Mucosa of descending colon (tissue), 3 donors: ENCODE measurements around the gene PTPRD. TPM values are rescaled to one million over a fixed set of nuclear protein-coding genes. Genes with fewer than 3 reads are reported as not detected.

ENCODE experiments used
- ATAC-seq: fragments of 200-7000 bp; cut with Tn5 transposase; one replicate; pipeline ENCODE4 v1.9.1; 2020; ENCODE audit warnings: mild to moderate bottlenecking, moderate library complexity
- DNase-seq, 3 donors: peaks; one replicate each; pipeline ENCODE4 v3.0.0-alpha.2; 2020
- H3K36me3 ChIP-seq: fragments of 200-600 bp; one replicate; pipeline ENCODE4 v1.8.0; 2021; ENCODE audit warnings: low read depth, mild to moderate bottlenecking
- H3K4me1 ChIP-seq: fragments of 200-600 bp; one replicate; pipeline ENCODE4 v1.8.0; 2021; ENCODE audit warnings: low read depth, mild to moderate bottlenecking
- H3K4me3 ChIP-seq: fragments of 200-600 bp; one replicate; pipeline ENCODE4 v1.8.0; 2021; ENCODE audit warnings: mild to moderate bottlenecking
- H3K9me3 ChIP-seq: fragments of 200-600 bp; one replicate; pipeline ENCODE4 v1.8.0; 2021; ENCODE audit warnings: mild to moderate bottlenecking
- intact Hi-C, 2 donors: fragments of 100-400 bp; cut with DNase I in 1 of 2; cut with micrococcal nuclease in 1 of 2; formaldehyde crosslinking; loops; one replicate each; pipeline versions ENCODE4 v1.11.0 to v1.11.1; 2022; cut with DNase I, micrococcal nuclease
- total RNA-seq, 3 donors: library from RNA; stranded (reverse); fragmentation: NEBNext Ultra II Directional in 2 of 3; extraction: Animal tissue kit (Norgen Biotek cat#: 25700) in 2 of 3; gene quantifications; one replicate each; pipeline versions ENCODE4 v1.2.1 to v1.2.4, GENCODE V29; 2021 to 2023
- TF ChIP-seq, protein P1 (sequence below): fragments of 200-600 bp; IDR thresholded peaks from one replicate; pipeline ENCODE4 v1.8.0; 2022; ENCODE audit warnings: antibody characterized with exemption, mild to moderate bottlenecking
- donor health status: DM: no; HTN: no; CAD: no; lungs with moderate emphysema.
- donor health status: DM: no; HTN: no; CAD: no.
- donor health status: DM: no; HTN: yes; CAD: no.

The PTPRD gene
- total RNA-seq, 3 donors from 2014 or later = 52.7 to 128 (median 113) TPM

DNA sequence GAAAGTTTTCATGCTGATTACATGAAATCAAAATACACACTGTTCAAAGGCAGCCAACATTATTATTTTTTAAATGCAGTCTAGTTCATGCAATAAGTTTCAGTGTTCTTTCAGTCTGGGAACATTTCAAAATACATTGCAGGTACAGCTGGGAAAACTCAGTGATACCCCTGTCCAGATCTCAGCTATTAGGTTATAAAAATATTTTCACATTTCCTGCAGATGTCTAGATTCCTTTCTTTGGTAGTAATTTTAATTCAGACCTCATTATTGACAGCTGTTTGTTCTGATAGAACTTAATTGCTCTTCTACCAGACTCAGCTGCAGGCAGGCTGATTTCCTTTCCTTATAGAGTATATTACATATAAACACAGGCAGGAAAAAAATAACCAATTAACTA, 2256.4 kb downstream of the PTPRD start:
- Histone ChIP-seq H3K36me3 (no peaks in the 10 kb centered on the region), H3K9me3 (no peaks in the 10 kb centered on the region), H3K4me3 (no peak overlapping the region), H3K4me1 (no peaks in the 10 kb centered on the region)
- intact Hi-C loops = no loop called here
- TF ChIP-seq, protein P1, sequence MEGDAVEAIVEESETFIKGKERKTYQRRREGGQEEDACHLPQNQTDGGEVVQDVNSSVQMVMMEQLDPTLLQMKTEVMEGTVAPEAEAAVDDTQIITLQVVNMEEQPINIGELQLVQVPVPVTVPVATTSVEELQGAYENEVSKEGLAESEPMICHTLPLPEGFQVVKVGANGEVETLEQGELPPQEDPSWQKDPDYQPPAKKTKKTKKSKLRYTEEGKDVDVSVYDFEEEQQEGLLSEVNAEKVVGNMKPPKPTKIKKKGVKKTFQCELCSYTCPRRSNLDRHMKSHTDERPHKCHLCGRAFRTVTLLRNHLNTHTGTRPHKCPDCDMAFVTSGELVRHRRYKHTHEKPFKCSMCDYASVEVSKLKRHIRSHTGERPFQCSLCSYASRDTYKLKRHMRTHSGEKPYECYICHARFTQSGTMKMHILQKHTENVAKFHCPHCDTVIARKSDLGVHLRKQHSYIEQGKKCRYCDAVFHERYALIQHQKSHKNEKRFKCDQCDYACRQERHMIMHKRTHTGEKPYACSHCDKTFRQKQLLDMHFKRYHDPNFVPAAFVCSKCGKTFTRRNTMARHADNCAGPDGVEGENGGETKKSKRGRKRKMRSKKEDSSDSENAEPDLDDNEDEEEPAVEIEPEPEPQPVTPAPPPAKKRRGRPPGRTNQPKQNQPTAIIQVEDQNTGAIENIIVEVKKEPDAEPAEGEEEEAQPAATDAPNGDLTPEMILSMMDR = no peak
- DNase-seq (no peak), ATAC-seq (no peak)

DNA sequence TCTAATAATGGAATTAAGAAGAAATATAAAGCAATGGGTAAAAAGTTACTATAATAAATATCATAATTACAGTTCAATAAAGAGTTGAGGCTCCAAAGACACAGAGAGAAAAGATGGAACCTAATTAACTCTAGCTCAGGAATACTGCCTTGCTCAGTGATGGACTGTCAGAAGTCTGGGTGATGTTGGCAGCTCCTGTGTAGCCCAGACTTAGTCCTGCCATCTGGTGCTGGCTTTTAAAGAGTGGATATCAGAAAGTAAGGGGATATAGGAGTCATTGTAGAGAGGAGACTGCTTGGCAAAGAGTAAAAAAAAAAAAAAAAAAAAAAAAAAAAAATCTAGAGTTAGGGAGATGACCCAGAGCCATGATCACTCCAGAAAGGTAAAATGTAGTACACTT, 2261.4 kb downstream of the PTPRD start:
- ATAC-seq = no peak
- H3K9me3 ChIP-seq = no peaks in the 10 kb centered on the region
- intact Hi-C loops = no loop called here
- H3K4me1 ChIP-seq = no peaks in the 10 kb centered on the region
- TF ChIP-seq, protein P1 = no peak
- DNase-seq = no peak
- no peaks in the 10 kb centered on the region for H3K36me3 ChIP-seq
- no peak overlapping the region for H3K4me3 ChIP-seq

DNA sequence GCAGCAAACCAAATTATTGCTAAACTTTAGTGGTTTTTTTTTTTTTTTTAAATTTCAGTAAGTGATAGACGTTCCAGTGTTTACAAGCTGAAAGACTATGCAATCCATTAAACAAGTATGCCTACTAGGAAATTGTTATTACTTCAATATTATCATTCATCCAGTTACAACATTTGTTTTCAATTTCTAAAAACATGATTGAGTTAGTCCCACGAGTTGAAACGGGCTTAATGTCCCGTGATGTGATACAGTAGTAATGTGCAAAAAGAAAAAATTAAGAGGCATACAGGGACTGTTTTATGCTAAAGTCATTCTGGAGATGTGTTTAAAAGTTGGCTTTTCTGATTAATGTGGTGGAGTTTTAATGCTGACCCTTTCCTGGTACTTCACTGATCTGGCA, 2262.9 kb downstream of the PTPRD start:
- no peak overlapping the region for H3K4me3 ChIP-seq
- TF ChIP-seq, protein P1 = no peak
- H3K36me3 ChIP-seq = no peaks in the 10 kb centered on the region
- no peak for DNase-seq
- intact Hi-C loops = no loop called here
- ATAC-seq = no peak
- no peaks in the 10 kb centered on the region for H3K4me1 ChIP-seq
- H3K9me3 ChIP-seq = no peaks in the 10 kb centered on the region

DNA sequence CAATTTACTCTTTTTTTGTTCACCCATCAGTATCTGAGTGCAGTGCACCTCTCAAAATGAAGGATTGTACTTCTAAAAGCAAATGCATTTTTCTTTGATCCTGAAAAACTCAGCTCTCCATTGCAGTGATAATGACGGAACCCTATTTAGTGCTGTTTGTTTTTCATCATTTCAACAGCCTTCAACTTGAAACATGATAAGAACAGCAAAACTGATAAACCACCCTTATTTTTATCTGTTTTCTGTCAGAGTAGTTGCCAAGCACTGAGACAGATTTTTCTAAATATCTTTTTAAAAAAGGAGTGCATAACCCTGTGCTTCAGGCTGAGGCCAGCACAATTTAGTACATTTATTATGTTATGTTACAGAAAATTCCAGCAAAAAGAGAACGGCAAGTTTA, 2263.4 kb downstream of the PTPRD start:
- H3K4me3 ChIP-seq = no peak overlapping the region
- DNase-seq (no peak), ATAC-seq (no peak)
- intact Hi-C loops = no loop called here
- no peaks in the 10 kb centered on the region for H3K4me1 ChIP-seq
- TF ChIP-seq, protein P1 = no peak
- no peaks in the 10 kb centered on the region for H3K36me3 ChIP-seq
- H3K9me3 ChIP-seq = no peaks in the 10 kb centered on the region

DNA sequence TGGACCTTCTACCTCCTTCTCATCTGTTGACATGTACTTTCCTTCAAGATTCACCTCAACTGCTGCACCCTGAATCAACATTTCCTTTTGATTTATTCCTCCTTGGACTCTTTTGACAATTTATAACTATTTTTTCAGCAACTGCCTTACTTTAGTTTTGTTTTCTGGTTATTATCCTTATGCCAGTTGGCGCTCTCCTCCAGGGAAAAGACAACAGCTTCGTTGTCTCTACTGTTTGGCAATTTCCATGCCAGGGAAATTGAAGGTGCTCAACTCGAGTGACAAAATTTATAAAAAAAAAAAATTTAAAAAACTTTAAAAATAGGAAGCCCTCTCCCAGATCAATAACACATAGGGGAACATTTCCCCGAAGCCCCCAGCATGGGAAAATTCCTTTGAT, 2264.0 kb downstream of the PTPRD start:
- intact Hi-C loops = no loop called here
- Histone ChIP-seq H3K4me1 (no peaks in the 10 kb centered on the region), H3K9me3 (no peaks in the 10 kb centered on the region), H3K4me3 (no peak overlapping the region), H3K36me3 (no peaks in the 10 kb centered on the region)
- ATAC-seq = no peak
- no peak for DNase-seq
- TF ChIP-seq, protein P1 = no peak

DNA sequence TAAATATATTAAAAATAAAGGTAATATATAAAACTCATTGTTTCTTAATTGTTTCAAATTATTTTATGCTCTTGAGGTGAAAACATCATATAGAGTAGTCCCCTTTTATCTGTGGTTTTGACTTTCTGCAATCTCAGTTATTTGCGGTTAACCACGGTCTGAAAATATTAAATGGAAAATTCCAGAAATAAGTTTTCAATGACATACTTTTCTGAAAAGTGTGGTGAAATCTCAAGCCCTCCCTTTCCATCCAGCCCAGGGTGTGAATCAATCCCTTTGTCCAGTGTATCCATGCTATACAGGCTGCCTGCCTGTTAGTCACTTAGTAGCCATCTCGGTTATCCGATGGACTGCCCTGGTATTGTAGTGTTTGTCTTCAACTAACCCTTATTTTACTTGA, 2266.5 kb downstream of the PTPRD start:
- H3K4me3 ChIP-seq = no peak overlapping the region
- no peak for ATAC-seq
- TF ChIP-seq, protein P1 = no peak
- intact Hi-C loops = no loop called here
- no peaks in the 10 kb centered on the region for H3K9me3 ChIP-seq
- no peaks in the 10 kb centered on the region for H3K4me1 ChIP-seq
- no peaks in the 10 kb centered on the region for H3K36me3 ChIP-seq
- DNase-seq = no peak
